WI38 (cell line): ENCODE data around the gene NT5C1A.

ENCODE experiments used
- H3K4me3 ChIP-seq: 2 replicates; pipeline ENCODE4 v1.5.1; 2011; ENCODE audit warnings: low read depth, mild to moderate bottlenecking, control low read depth, low read length
- TF ChIP-seq, protein P1 (sequence below): IDR thresholded peaks from 2 replicates; pipeline ENCODE4 v1.5.1; 2012; ENCODE audit warnings: low read depth, mild to moderate bottlenecking, control low read depth, low read length

The NT5C1A gene

DNA sequence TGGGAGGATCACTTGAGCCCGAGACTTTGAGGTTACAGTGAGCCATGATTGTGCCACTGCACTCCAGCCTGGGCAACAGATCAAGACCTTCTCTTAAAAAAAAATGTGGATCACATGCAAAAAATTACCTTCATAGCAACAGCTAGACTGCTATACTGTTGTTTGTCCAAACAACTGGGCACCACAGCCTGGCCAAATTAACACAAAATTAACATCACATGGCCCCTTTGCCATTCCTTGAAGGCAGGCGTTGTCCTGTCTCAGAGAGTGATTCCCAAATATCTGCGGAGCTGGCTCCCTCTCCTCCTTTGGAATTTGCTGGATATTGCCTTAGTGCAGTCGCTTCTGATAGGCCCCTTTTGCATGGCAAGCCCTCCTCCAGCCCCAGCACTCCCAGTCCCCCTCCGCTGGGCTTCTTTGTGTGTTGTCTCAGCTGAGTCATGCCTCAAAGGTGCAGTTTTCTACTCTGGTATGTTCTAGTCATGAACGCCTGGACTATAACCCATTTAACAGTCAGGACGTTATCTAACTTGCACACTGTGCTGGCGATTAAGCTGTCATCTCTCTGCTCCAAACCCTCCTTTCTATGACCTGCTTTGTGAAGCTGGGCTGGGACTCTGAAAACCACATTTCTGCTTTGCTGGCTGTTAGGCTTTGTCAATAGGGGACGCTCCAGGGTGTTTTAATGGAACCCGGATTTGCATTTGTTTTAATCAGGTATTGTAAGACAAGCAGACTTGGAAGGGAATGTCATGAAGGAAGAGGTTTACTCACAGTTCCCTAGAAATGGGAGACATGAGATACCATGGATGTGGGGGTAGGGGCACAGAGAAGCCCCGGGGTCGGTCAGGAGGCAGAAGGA lies 39.4 kb upstream of the NT5C1A start:
- TF ChIP-seq, protein P1, sequence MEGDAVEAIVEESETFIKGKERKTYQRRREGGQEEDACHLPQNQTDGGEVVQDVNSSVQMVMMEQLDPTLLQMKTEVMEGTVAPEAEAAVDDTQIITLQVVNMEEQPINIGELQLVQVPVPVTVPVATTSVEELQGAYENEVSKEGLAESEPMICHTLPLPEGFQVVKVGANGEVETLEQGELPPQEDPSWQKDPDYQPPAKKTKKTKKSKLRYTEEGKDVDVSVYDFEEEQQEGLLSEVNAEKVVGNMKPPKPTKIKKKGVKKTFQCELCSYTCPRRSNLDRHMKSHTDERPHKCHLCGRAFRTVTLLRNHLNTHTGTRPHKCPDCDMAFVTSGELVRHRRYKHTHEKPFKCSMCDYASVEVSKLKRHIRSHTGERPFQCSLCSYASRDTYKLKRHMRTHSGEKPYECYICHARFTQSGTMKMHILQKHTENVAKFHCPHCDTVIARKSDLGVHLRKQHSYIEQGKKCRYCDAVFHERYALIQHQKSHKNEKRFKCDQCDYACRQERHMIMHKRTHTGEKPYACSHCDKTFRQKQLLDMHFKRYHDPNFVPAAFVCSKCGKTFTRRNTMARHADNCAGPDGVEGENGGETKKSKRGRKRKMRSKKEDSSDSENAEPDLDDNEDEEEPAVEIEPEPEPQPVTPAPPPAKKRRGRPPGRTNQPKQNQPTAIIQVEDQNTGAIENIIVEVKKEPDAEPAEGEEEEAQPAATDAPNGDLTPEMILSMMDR: no peak
- no peak overlapping the region for H3K4me3 ChIP-seq

DNA sequence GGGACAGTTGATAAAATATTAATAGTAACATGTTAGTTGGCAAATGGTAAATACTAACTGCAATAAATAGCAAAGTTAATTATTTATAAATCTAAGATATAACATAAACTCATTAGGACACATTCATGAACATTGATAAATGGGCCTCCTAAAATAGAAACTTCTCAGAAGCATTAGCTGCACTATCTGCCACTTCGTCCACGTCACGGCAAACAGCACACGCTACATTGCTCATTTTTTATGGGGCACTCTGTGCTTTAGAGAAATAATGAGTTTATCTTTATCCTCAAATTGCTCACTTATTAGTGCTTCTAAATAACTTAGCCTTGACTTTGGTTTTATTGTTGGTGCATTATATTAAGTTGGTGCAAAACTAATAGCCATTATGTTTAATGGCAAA lies 35.6 kb upstream of the NT5C1A start:
- no peak overlapping the region for H3K4me3 ChIP-seq
- TF ChIP-seq, protein P1: no peak

DNA sequence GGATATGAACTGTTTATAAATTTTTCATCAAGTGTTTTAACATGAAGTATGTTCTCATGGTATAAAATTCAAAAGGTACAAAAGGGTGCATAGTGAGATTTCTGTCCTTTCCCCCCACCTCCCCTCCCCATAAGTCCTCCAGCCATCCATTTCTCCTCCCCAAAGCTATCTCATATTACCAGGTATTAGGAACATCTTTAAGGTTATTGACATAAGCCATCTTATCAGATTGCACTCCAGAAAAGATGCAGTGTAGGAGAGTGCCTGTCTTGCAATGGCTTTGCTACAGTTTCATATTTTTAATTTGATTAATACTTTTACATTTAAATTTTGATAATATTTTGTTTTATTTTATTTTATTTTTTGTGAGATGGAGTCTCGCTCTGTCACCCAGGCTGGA lies 32.9 kb upstream of the NT5C1A start:
- TF ChIP-seq, protein P1: no peak
- H3K4me3 ChIP-seq: no peak overlapping the region

- TF ChIP-seq, protein P1: no peak
- H3K4me3 ChIP-seq: no peak overlapping the region
These were observed 29.1 kb upstream of the NT5C1A start for GRCh38 chr1:39701049-39701439.

GRCh38 chr1:39700348-39700747 lies 28.4 kb upstream of the NT5C1A start:
- TF ChIP-seq, protein P1: no peak
- H3K4me3 ChIP-seq: no peak overlapping the region

GRCh38 chr1:39699419-39699818 lies 27.5 kb upstream of the NT5C1A start:
- TF ChIP-seq, protein P1: peak; percentile 4; the same call in 1 of the 2 replicates
- H3K4me3 ChIP-seq: no peak overlapping the region

DNA sequence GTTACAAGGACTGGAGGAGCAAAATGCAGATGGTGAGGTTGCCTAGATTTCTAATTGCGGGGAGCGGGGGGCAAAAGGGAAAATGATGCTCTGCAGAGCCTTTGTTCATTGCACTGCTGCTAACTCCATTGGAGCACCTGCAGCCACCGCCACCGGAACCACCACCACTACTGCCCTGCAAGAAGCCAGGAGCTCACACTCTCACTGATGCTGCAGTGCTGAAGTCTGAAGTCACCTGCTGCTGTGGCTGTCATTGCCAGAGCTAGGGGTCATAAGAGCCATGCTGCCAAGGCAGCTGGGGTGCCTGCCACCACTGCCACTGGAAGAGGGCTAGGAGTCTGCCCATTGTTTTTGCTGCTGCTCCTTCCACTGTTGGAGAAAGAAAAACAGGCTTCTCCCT lies 26.7 kb upstream of the NT5C1A start:
- H3K4me3 ChIP-seq: no peak overlapping the region
- TF ChIP-seq, protein P1: no peak
